Ovary (tissue), 3 donors: ENCODE data around the gene WDR7.

Experiments used
- EP300 ChIP-seq: sonication (generic); formaldehyde crosslinking; IDR thresholded peaks from one replicate; pipeline ENCODE4 v1.6.1; 2017; ENCODE audit warnings: antibody characterized with exemption
- POLR2A ChIP-seq: fragments of 450-650 bp; IDR thresholded peaks from one replicate; pipeline ENCODE4 v1.6.1; 2017; ENCODE audit warnings: antibody characterized with exemption, mild to moderate bottlenecking, moderate library complexity
- TF ChIP-seq, protein P1 (sequence below), 3 donors: fragments of 450-650 bp in 2 of 3; fragments of 200-600 bp in 1 of 3; IDR thresholded peaks; one replicate each; pipeline versions ENCODE4 v1.5.1 to v1.8.0; 2016 to 2022; ENCODE audit warnings: antibody characterized with exemption in 3 of 3, mild to moderate bottlenecking in 1 of 3
- donor health status: DM: no; HTN: no; CAD: no.

DNA sequence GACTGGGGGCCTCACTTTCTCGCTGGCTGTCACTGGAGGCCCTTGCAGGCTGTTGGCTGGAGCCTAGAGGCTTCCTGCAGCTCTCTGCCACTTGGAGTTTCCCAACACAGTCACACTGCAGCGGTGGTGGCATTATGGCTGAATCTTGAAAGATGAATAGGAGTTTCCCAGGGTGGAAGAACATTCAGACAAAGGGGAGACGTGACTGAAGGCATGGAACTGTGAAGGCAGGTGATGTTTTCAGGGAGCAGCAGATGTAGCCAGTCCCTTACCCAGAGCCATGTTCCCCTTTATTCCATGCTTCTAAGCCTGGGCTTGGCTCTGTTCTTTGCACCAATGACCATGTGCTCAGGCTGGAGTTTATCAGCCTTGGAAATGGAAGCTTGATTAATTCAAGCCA is 389.0 kb downstream of the WDR7 start:
- TF ChIP-seq POLR2A (no peak), EP300 (no peak)
- TF ChIP-seq, protein P1, sequence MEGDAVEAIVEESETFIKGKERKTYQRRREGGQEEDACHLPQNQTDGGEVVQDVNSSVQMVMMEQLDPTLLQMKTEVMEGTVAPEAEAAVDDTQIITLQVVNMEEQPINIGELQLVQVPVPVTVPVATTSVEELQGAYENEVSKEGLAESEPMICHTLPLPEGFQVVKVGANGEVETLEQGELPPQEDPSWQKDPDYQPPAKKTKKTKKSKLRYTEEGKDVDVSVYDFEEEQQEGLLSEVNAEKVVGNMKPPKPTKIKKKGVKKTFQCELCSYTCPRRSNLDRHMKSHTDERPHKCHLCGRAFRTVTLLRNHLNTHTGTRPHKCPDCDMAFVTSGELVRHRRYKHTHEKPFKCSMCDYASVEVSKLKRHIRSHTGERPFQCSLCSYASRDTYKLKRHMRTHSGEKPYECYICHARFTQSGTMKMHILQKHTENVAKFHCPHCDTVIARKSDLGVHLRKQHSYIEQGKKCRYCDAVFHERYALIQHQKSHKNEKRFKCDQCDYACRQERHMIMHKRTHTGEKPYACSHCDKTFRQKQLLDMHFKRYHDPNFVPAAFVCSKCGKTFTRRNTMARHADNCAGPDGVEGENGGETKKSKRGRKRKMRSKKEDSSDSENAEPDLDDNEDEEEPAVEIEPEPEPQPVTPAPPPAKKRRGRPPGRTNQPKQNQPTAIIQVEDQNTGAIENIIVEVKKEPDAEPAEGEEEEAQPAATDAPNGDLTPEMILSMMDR (IDR thresholded peaks at IDR 0.05), result no peak
